Epidermal melanocyte (primary cell): ENCODE measurements around the gene ITPR1.
"Not testable (repeated sequence)": the region's sequence is repeated elsewhere in the genome, so short reads cannot be mapped to it uniquely, and the experiment has no call there.

Experiments used
- DNase-seq: peaks from one replicate; pipeline ENCODE4 v3.0.0; 2011; ENCODE audit warnings: low spot score; ENCODE audit not compliant: insufficient read length

ITPR1 gene

DNA sequence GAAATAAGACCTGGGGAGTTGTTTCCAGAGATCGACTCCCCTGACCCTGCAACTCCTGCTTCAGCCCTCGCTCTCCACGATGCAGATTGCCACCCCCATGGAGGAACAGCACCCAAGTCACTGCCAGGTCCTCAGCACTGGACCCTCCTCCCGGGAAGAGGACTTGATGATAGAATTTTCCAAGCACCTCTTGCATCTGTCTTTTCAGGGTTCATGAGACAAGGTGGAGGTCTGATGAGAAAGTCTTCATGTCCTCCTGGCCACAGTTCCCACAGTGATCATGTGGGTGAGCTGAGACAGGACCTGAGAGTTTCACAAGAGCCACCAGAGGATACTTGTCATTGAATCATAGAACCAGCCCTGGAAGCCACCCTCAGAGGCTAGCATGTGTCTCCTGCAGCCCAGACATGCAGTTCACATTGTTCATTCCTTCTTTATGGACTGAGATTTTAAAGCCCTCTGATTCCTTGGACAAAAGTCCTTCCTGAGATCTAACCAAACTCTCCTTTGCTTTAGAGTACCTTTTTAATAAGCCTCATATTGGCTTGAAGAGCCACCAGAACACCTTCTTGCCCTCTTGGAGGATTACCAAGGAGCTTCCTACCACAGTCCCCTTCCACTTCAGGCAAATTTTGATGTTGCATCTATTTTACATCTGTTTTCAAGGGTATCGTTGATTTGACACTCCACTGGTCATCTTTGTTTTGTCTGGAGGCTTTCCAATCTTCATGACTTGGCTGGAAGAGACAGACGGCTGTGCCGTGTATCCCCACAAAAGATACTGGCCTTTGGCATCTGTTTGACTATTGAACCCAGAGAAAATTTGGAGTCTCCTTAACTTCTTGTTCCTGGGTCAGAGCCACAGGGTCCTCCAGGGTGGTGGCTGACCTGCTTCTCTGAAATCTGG, 261.3 kb downstream of the ITPR1 start:
- no peak for DNase-seq

DNA sequence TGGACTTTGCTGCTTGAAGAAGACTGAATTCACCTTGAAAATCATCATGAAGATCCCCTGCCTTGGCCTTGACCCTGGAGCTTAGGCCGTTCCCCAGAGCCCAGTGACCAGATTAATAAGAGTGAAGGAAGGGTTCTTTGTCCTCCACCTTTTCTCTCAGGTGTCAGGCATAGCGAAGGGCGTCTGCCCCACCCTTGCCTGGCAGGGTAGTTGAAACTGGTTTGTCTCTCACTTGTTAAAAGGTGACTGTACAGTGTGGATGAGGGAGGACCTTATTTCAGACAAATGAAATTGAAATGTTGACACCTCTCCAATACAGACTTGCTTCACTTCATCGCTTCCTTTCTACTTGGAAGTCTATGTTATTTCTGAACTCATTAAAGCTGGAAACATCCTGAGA, 262.4 kb downstream of the ITPR1 start:
- DNase-seq: no peak

GRCh38 chr3:4756057-4756775, 263.1 kb downstream of the ITPR1 start:
- DNase-seq: no peak

- DNase-seq: no peak
Measured at GRCh38 chr3:4756855-4757574, 263.9 kb downstream of the ITPR1 start.

- no peak for DNase-seq
Measured at GRCh38 chr3:4757575-4758248, 264.6 kb downstream of the ITPR1 start.

- no peak for DNase-seq
Measured at GRCh38 chr3:4758249-4758860, 265.2 kb downstream of the ITPR1 start.

DNA sequence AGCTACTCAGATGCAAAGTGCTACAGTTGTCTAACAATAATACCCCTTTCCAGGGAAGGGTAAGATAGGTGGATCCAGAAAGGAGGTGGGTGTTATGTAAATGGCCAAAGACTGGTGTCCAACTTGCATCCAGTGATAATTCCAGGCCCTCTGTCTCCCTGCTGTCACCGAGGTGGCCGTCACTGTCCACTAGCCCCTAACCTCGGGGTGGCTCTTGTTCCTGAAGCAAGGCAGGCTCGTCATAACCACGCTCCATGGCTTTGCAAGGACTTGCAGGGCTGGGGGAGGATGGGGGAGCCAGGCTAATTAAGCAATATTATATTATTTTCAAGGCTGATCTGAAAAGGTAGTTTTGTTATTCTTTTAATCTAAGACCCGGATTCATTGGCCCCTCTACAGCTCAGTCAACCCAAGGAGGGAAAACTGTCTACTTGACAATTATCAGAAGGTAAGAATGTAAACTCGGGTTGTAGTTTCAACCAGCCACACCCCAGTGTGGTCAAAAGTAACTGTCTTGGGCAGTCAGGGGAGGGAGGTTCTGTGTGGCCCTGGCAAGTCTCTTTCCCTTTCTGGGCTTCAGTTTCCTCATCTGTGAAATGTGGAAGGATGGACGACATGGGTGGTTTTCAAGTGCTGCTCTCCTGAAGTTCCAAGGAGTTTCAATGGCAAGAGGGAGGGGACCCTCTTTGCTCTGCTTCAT, 266.0 kb downstream of the ITPR1 start:
- no peak for DNase-seq

DNA sequence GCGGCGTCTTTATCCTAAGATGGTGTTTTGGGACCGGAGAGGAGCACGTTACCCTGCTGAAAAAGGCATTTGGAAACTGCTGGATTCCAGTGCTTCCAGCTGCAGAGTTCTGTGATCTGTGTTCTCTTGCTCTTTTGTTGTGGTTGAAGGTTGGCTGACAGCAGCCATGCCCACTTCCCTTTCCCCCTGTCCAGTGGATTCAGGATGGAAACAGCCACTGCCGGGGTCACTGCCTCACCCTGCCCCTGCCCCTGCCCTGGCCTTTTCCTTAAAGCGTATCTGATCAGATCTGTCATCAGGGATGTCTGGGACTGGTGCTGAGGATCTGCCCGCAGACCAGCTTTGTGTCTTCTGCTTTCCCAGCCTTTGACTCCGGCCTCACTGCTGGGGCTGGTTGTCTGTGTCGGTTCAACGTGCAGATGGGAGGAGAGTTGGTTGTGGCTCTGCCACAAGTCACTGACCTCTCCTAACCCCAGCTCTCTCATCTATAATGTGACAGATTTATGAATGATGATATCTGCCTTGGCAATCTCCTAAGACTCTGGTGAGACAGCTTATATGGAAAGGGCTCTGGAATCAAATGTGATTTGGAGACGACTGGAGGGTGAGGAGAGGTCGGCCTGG, 266.7 kb downstream of the ITPR1 start:
- DNase-seq: no peak

DNA sequence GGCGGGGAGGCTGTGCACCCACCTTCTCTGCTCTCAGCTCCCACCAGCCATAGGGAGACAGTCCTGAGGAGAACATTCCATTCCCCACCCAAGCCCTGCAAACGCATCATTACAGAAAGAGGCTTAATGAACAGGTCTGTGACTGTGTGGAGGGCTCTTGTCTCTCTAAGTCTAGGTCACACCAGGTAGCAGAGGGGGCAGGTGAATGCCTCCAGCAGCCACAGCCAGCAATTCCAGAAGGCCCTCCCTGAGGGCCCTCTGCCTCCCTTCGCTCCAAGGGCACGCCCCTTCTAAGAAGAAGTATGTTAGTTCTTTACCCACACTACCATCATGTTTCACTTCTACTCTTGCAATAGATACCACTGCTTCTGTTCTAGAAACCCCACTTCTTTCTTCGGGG, 268.6 kb downstream of the ITPR1 start:
- DNase-seq: no peak

DNA sequence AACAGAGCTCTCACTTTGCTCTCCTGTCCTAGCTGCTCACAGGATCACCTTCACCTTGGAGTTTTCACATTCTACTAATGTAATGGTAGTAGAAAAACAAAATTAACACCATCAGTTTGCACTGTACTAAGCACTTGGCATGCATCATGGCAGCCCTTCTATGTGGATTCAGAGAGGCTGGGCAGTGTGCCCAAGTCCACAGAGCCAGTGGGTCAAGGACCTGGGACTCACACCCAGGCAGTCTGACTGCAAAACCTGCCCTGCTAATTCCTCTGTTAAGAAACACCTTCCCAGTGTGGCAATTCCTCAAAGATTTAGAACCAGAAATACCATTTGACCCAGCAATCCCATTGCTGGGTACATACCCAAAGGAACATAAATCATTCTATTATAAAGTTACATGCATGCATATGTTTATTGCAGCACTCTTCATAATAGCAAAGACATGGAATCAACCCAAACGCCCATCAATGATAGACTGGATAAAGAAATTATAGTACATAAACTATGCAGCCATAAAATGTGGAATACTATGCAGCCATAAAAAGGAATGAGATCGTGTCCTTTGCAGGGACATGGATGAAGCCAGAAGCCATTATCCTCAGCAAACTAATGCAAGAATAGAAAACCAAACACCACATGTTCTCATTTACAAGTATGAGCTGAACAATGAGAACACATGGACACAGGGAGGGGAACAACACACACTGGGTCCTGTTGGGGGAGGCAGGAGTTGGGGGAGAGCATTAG, 269.5 kb downstream of the ITPR1 start:
- DNase-seq: not testable (repeated sequence)

DNA sequence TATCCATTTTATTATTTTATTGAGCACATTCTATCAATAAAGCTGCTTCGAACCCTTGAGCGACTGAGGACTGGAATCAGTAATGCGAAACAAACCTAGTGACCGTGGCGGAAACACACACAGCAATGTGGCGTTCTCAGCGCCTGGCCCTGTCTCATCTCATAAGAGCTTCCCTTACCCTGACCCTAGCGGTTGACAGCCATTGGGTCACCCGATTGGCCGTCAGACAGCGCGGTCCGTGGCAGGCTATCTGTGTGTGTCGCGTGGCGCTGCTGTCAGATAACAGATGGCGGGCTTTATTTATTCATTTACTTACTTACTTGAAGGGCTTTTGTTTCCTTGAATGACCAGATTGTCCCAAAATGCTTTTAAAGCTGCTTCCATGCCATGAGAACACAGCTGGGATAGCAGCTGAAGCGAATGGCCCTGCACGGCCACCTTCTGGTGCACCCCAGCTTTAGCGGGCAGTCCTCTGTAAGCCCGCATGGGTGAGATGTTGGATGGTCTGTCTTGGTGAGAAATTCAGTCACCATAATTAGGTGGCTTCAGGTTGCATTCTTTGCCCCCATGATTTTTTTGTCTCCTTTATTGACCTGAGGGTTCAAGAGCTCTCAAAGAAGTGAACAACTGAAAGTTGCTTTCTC, 270.6 kb downstream of the ITPR1 start:
- no peak for DNase-seq

GRCh38 chr3:4765212-4765611, 272.1 kb downstream of the ITPR1 start:
- DNase-seq: no peak

GRCh38 chr3:4766263-4766662, 273.1 kb downstream of the ITPR1 start:
- DNase-seq: no peak

GRCh38 chr3:4766716-4767499, 273.8 kb downstream of the ITPR1 start:
- no peak for DNase-seq

DNA sequence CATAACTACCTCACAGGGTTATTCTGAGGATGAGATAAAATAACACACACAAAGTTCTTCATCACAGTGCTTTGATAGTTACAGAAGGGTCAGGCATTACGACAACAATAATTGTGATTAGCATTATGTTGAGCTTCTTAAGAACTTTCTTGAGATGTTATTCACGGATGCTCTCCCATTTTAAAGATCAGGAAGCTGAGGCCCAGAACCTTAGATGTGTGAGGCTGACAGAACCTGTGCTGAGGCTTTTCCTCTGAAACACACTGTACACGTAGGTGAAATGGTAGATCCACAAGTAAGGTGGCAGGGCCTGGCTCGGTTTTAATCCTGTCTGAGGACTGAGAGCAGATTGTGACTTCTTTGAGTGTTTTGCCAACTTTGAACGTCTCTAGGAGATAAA, 274.9 kb downstream of the ITPR1 start:
- DNase-seq: no peak

GRCh38 chr3:4768521-4768920, 275.4 kb downstream of the ITPR1 start:
- no peak for DNase-seq

- DNase-seq: no peak
Measured at GRCh38 chr3:4770561-4770960, 277.4 kb downstream of the ITPR1 start.

GRCh38 chr3:4771243-4771642, 278.1 kb downstream of the ITPR1 start:
- DNase-seq: no peak
